Stimulated activated CD4-positive, alpha-beta T cell treated with anti-CD3 and anti-CD28 coated beads, Interleukin-1b, Interleukin-23, amount 100 ng/mL, for 48 hours (primary cell): Measurements from ENCODE around the gene PARP6.

Source experiments
- DNase-seq: peaks from one replicate; pipeline ENCODE4 v3.0.0-alpha.2; 2020

The PARP6 gene

DNA sequence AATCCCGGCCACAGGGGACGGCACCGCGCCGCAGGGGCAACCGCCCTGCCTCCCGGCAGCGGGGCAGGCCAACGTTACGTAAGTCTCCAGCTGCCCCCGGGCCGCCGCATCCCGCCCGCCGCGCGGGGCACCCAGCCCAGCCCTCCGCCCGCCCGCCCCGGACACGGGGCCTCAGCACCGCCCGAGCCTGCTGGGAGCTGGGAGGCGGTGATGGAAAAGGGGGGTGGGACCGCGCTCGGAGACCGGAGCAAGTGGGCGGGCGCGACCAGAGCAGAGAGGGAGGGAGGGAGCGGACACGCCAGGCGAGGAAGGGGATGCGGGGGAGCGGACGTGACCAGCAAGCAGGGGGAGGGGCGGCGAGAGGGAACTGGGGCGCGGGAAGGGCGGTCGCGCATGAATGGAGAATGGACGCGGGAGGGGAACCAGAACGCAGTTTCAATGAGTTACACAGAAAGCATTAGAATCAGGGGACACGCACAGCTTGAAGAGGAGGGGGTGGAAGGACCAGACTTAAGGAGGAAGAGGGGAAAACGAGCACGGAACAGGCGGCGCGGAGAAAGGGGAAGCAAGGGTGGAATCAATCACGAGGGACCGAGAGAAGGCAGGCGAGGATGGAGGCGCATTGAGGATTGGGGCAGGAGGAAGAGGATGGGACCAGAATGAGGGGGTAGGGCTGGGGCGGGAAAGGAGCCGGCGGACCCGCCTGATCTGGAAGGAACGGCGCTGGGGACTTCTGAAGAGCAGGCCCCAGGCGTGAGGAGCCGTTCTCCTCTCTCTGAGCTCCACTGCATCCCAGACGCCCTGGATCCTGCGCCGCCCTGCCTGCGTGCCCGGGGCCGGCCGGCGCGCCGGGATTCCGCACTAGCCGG, 41.9 kb downstream of the PARP6 start:
- DNase-seq: peak; percentile 89

DNA sequence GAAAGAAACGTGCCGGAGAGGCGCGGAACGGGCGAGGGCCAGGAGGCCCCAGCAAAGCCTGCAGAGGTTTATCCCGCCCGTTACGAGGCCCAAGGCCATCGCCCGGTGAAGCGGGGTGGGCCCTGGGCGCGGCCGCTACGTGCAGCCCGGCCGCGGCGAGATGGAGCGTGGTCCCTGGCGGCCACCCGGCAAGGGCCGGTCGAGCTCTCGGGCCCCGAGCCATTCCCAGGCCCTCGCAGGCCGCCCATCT, 42.5 kb downstream of the PARP6 start:
- no peak for DNase-seq

DNA sequence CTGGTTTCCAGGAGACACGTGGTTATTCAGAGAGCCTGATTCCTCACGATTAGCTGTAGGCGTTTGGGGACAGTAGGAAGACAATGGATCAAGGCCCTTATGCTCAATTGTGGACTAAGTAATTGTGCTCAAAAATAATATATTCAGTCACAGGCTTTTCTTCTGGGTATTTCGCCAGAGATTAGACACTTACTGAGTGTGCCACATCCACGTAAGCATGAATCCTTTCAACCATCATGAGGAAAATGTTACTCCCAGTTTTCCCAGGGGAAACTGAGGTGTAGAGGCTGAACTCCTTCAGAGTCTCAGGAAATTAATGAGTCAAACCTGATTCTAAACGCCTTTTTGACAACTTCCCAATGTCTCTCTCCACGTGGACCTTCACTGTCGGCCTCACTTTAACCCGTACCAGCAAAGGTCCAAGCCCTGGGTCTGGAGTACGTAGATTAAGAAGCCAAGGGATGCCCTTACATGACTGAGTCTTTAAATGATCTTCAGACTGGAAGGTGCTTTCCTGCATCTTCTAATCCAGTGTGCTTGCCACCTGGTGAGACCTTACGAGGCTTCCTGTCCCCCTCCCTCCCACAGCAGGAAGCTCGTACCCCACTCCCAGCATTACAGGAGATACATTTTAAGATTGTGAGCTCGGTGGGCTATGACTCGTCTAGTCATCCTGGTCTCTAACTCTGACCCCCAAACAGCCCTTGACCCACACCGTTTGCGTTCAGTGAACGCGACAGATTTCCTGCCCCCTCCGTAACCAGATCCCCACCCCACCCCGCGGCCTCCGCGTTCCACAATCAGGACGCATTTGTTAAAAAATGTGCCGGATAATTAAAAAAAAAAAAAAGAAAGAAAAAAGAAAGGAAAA, 43.0 kb downstream of the PARP6 start:
- peak; percentile 43 for DNase-seq

DNA sequence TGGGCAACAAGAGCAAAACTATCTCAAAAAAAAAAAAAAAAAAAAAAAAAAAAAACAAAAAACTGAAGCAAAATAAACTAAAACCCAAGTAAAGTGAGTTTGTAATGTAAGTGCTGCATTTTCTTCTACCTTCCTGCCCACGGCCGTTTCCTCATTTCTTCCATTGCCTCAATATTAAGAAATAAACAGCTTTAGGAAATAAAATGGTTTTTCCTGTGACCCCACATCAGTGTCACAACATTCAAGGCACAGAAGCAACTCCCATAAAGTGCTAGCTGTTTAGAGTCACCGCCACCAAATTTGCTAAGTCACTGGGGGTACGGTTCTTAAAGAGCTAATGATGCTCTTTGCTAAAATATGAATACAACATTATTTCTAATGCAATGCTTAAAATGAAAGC, 44.6 kb downstream of the PARP6 start:
- no peak for DNase-seq

DNA sequence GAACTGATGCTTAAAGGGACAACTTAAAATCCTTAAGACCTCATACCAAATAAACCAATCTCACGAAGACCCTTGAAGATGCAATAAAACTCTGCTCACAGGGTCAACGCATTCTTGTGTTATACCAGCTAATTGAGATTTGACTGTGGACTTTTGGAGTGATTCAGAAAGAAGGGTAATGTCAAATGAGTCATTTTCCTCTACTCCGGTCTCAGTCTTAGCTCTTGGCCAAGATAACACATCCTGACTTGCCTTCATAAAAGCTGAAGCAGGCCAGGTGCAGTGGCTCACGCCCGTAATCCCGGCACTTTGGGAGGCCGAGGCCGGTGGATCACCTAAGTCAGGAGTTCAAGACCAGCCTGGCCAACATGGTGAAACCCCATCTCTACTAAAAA, 45.2 kb downstream of the PARP6 start:
- peak; percentile 74 for DNase-seq

DNA sequence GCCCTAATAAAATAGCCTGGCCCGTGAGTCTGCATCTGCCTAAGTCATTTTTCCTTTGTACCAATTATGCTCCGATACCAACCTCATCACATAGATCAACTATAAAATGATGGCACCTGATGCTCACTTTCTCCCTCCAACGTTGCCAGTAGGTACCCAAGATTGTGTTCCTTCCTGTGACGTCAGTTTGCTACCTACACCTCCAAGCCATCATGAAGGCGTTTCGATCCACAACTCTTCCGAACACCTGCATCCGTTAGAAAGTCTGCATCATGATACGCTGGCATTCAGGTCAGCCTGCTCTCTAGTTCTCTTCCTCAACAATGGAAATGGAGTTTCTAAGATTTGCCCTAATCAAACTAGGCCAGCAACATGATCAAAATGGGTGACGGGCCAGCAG, 49.1 kb downstream of the PARP6 start:
- DNase-seq: no peak

DNA sequence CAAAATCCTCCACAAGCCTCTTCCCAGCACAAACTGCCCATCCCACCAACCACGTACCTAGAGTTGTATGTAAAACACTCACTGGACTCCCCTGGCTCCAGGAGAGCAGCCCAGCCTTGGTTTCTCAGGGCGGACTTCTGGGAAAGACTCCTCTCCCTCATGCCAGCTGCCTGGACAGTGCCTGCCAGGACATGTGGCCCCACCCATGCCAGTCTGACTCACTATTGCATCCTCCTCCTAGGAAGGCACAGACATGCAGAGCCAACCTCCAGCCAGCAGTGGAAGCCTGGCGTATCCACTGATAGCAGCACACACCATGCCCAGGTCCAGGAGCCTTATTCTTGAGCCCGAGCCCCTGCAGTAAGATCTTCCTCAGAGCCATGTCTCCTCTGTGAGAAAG, 50.0 kb downstream of the PARP6 start:
- DNase-seq: no peak

DNA sequence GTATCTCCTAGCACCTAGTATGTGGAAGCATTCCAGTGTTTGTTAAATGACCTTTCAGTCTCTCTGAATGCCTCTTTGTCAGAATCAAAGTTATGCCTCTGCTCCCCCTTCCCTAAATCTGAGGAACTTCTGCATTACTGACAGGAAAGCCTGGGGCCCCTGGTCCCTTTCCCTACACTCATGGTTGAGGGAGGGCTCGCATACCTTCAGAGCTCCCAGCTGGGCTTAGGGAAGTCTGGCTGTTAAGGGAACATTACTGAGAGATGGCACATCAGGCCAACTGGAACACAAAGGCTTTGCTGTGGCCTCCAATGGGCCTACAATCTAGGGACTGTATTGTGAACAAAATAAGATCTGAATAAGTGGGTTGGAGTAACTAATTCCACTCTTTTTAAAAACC, 51.7 kb downstream of the PARP6 start:
- no peak for DNase-seq

DNA sequence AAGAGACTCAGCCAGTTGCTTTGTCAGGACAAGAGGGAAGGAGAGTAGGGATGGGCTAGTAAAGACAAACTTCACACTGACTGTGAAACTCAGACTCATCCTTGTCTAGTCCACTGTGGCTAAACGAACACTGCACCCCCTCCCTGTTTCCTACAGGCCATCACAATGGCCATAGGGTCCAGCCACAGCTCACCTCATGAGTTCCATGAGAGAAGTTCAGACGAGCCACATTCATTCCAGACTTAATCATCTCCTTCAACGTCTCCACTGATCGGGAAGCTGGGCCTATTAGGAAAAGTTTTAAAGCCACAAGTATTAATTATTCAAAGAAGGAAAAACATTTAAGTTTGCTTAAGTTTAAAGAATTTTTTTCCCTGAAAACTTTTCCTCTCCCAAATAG, 55.1 kb downstream of the PARP6 start:
- no peak for DNase-seq

DNA sequence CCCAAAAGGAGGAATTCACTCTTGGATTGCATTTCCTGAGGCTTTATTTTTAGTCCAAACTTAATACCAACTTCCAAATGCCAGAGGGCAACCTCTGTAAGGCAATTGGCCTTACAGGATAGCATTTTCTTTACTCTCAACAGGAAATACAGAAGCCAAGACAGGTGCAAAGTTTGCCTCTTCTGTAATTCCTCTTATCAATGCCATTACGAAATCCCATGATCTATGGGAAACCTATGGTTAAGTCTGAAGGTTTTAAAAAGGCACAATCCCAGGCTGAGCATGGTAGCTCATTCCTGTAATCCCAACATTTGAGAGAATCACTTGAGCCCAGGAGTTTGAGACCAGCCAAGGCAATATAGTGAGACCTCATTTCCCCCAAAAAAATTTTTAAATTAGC, 56.3 kb downstream of the PARP6 start:
- DNase-seq: no peak

DNA sequence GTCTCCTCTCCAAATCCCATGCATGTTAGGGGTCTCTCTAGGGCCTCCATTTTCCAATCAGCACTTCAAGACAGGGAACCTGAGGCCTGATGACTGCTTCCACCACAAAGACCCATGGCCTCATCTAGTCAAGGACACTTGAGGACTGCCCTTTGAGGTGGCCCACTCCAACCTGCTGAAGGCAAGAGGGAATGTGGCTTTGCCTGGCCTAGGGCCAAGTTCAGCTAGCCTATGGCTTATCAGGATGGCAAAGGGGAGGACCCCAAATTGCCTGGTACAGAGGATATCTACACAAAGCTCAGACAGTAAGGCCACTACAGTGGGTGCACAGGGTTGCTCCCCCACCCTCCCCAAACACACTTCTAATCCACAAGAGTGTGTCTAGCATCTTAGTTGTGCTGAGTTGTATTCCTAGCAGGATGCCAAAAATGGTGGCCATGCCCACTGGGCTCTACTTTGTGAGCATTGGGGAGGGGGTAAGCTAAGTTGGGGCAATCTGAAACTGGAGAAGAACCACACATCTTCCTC, 64.7 kb downstream of the PARP6 start:
- no peak for DNase-seq

DNA sequence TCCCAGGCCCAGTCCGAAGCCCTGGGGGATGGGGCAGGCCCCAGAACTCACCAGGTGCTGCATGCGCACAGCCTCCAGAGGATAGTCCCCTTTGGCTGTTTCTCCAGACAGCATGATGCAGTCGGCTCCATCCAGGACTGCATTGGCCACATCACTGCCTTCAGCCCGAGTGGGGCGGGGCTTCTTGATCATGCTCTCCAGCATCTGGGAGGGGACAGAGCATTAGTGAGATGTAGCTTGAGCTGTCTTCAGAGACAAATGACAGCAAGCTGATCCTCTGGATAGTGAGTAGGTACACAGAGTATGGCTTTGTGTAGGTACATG, 65.7 kb downstream of the PARP6 start:
- no peak for DNase-seq

DNA sequence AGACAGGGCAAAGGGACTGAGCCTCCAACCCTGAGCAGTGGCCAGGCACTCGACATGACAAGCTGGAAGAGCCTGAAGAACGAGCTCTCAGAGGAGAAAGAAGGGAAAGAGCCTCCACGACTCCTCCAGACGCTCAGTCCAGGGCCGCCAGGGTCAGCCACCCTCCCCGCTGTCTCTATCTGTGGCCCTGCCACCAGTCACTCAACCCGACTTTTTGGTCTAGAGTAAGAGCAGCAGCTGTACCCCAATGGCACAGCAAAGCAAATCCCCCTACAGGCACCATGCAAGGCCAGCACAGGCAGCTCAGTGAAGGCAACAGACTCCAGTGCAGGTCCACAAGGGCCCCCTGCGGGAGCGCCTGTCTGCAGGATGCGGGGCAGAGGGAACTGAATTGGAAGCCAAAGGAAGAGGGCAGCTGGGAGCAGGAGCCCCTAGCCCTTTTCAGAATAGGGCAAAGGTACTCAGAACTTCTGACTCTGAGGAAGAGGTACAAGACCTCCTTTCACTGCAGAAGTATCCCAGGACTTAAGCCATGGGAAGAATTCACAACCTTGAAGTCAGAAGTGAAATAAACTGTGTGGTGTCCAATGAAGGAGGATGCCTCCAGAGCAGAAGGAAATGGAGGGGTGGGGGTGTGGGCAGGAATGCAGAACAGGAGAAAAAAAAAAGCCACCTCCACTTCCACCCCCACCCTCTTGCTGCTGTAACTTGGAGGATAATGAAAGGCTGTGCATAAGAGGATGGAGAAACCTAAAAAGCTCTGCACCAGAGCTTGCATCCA, 66.3 kb downstream of the PARP6 start:
- DNase-seq: no peak

DNA sequence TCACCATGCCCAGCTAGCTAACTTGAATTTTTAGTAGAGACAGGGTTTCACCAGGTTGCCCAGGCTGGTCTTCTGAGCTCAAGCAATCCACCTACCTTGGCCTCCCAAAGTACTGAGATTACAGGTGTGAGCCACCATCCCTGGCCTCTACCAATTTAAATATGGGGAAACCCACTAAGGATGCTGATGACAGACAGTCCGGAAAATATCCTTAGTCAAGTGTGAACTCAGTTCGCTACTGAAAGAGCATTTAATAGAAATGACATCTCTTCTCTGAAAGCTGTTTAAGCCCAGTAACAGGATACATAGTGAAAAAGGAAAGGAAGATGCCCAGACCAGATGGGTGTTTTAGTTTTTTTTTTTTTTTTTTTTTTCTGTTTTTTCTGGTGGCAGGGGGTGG, 67.1 kb downstream of the PARP6 start:
- no peak for DNase-seq

DNA sequence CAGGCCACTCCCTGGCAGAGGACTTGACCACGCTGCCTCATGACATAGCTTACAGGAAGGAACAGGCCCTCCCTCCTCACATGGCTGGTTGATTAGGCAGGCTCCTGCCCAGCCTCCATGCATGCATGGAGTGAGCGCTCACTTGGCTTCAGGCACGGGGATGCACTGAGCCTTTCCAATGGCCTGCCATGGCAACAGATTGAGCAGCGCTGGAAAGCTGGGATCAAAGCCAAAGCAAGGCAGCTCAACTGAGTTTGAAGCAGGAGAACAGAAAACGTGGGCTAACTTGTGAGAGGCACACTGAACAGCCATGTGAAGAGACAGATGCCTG, 68.9 kb downstream of the PARP6 start:
- no peak for DNase-seq

DNA sequence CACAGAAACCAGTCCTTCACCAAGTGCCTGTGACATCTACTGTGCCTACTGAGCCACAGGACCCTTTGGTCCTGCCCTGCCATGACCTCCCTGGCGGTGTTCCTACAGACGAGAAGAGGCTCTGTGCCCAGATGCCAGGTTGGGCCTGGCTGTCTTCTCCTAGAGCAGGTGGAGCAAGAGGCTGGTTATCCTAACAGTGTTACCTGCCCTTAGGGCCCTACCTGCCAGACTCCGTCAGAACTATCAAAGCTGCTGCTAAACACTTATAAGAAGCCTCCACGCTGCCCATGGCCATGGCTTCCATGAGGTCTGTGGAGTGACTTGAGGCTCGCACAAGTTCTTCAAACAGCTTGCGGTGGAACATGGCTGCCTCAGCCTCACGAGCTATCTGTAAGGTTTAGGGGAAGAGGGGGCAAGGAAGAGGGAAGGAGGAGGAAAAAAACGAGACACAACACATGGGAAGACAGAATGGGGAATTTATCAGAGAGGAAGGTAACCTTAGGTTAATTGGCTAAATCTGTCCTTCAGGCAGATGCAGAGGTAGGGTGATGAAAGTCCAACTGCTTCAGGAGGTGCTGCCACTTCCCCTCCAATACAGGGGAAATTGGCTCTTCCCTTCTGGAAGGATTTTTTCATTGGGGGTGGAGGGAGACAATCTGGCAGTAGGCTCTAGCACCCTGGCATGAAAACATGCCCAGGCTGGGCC, 69.4 kb downstream of the PARP6 start:
- DNase-seq: no peak

DNA sequence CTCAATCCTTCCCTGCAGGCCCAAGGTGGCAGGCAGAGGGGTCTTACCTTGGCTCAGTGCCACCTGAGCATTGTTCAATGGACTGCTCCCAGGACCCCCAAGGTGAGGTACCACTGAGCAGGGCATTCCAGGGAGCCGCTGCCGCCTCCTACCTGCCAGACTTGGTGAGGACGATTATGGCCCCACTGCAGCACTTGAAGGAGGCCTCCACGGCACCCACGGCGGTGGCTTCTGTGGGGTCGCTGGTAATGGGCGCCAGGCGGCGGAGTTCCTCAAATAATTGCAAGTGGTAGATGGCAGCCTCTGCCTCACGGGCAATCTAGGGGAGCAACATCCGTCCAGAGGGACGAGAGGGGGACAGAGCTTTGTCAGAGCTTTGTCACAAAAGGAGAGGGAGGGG, 70.1 kb downstream of the PARP6 start:
- no peak for DNase-seq

DNA sequence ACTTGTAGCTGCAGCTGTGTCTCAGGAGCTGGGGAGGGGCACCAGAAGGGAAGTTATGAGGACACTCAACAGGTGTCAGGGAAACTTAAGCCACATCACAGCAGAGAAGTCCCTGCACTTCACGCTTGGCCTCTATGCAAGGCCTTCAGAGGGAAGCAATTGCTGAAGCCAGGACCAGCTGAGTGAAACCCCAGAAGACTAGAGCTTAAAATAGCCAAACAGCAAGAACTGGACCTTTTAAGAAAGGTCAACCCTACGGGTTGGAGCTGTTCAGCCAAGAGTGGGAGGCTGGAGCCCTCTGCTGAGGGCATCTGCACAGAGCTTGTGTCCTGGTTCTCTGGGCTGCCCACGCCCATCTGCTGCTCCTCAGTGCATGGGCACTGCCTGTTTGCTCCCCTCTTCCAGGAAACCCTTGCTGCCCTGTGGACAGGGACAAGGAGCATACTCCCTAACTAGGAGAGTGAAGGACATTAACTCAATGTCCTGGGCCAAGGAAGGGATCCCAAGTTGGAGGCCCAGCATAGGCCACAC, 70.9 kb downstream of the PARP6 start:
- no peak for DNase-seq

DNA sequence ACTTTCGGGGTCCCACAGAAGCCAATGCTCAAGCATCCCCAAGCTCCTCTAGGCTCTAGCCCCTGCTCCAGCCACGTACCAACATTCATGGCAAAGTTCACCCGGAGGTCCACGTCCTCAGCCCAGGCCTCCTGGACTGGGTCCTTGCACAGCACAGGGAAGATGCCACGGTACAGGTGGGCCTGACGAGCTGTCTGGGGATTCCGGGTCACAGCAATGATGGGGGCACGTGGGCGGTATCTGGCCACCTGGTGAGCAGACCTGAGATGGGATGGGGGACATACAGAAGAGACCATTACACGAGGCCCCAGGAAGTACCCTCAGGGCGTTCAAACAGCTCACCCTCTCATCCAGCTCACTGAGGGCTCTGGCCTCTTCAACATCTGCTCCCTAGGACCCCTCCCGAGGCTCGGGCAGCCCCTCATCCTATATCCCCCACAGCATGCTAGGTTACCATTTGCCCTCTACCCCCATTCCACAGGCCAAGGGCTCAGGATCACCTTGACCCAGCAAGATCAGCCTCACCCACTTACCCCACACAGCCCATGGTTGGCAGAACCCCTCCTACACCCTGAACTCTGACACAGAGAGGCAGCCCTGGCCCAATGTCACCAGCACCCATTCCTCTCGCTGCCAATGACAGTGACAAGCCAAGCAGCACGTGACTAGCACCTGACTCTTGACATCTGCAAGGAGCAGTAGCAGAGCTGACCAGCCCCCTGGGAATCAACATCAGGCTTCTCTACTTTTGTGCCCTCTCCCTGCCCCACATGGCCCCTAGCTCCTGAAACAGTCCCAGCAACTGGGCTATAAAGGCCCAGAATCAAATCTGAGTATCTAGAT, 71.7 kb downstream of the PARP6 start:
- DNase-seq: no peak

DNA sequence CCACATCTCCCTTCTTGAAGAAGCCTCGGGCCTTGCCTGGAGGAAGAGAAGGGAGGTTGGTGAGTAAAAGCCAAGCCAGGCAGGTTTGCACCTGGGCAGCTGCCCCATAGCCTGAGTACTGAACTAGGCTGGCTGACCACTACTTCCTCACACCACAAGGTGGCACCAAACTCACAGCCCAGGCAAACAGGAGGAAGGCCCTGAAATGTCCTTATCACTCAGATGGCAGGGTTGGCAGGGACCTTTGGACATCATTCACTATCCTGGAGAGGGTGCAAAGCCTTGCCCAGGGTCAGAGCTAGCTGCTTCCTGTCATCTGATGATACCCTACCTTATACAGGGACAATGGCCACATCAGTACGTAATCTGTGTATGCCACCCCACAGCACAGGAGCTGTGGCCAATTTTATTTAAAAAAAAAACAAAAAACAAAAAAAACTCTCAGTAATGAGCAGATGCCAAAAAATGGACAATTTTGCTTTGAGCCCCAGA, 72.6 kb downstream of the PARP6 start:
- DNase-seq: peak; percentile 70

DNA sequence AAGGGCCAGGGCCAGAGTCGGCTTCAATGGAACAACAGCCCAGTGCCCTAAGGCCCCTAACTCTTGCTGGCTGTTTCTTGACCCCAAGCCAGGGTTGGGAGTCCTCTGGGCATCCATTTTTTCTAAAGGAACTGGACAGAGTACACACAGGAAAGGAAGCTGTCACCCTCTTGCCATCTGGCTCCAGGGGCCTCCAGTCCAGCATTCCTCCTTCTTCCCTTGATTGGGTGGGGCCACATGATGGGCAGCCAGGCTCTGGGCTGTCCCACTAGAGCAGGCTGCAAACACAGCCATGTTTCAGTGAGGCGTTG, 73.2 kb downstream of the PARP6 start:
- DNase-seq: no peak
